OCI-LY7 (cell line): ENCODE measurements around the gene TDRD12. TPM values are rescaled to one million over a fixed set of nuclear protein-coding genes. Genes with fewer than 3 reads are reported as not detected.

Experiments
- BruUV-seq: library from RNA; stranded (reverse); fragments of 400-500 nt; replicated peaks from 2 replicates; lab custom pipeline; 2021; lab: Mats Ljungman, UMichigan
- CTCF ChIA-PET: fragments of 300-600 bp; sonication (Branson Sonifier 250); formaldehyde crosslinking; loops from one replicate; lab custom pipeline; 2022; ENCODE audit warnings: antibody characterized with exemption; ENCODE audit not compliant: unreplicated experiment; lab: Charles Lee
- POLR2A ChIA-PET: fragments of 300-600 bp; sonication (Branson Sonifier 250); formaldehyde crosslinking; loops from one replicate; lab custom pipeline; 2022; ENCODE audit warnings: antibody characterized with exemption; lab: Charles Lee
- DNase-seq: peaks from one replicate; pipeline ENCODE4 v3.0.0-alpha.2; 2015; ENCODE audit warnings: low spot score
- H2AFZ ChIP-seq: fragments of 200-600 bp; sonication (generic), shearing (Covaris generic); 2 replicates; pipeline ENCODE4 v1.6.1; 2014; ENCODE audit warnings: mild to moderate bottlenecking, antibody characterized with exemption, low read length, moderate library complexity
- H3K27ac ChIP-seq: fragments of 200-600 bp; sonication (generic); 2 replicates; pipeline ENCODE4 v1.5.1; 2014; ENCODE audit warnings: mixed run types, low read depth, mild to moderate bottlenecking, moderate library complexity, low read length, inconsistent platforms; ENCODE audit not compliant: poor library complexity, severe bottlenecking
- H3K36me3 ChIP-seq: fragments of 200-600 bp; sonication (generic); 2 replicates; pipeline ENCODE4 v1.6.1; 2014; ENCODE audit warnings: mild to moderate bottlenecking, antibody characterized with exemption, low read length, moderate library complexity, mixed read lengths; ENCODE audit not compliant: insufficient read depth
- H3K4me1 ChIP-seq: fragments of 200-600 bp; sonication (generic); 2 replicates; pipeline ENCODE4 v1.5.1; 2014; ENCODE audit warnings: mild to moderate bottlenecking, low read length; ENCODE audit not compliant: insufficient read depth, poor library complexity, severe bottlenecking
- H3K4me2 ChIP-seq: fragments of 200-600 bp; sonication (generic); 2 replicates; pipeline ENCODE4 v1.6.1; 2014; ENCODE audit warnings: mild to moderate bottlenecking, low read length
- H3K4me3 ChIP-seq: fragments of 200-600 bp; sonication (generic); 2 replicates; pipeline ENCODE4 v1.5.1; 2014; ENCODE audit warnings: mild to moderate bottlenecking, low read depth, low read length; ENCODE audit not compliant: poor library complexity, severe bottlenecking
- H3K79me2 ChIP-seq: fragments of 200-600 bp; sonication (generic); 2 replicates; pipeline ENCODE4 v1.6.1; 2016; ENCODE audit warnings: low read depth, mild to moderate bottlenecking, low read length, moderate library complexity, mixed read lengths; ENCODE audit not compliant: insufficient read depth
- H3K9me2 ChIP-seq: fragments of 200-600 bp; sonication (generic); 2 replicates; pipeline ENCODE4 v1.6.1; 2016; ENCODE audit warnings: mild to moderate bottlenecking, low read length, mixed read lengths; ENCODE audit not compliant: insufficient read depth
- H3K9me3 ChIP-seq: fragments of 200-600 bp; sonication (generic); 2 replicates; pipeline ENCODE4 v1.6.1; 2014; ENCODE audit warnings: mild to moderate bottlenecking, mixed run types, low read length, mixed read lengths
- H4K20me1 ChIP-seq: fragments of 200-600 bp; sonication (generic); 2 replicates; pipeline ENCODE4 v1.6.1; 2014; ENCODE audit warnings: mild to moderate bottlenecking, antibody characterized with exemption, low read length, moderate library complexity, mixed read lengths; ENCODE audit not compliant: insufficient read depth
- EZH2phosphoT487 ChIP-seq: fragments of 200-600 bp; sonication (generic); IDR thresholded peaks from 2 replicates; pipeline ENCODE4 v1.6.1; 2018; ENCODE audit warnings: low read depth, borderline replicate concordance, mild to moderate bottlenecking, mixed run types, antibody characterized with exemption, low read length, moderate library complexity, mixed read lengths
- intact Hi-C: fragments of 100-400 bp; cut with micrococcal nuclease; formaldehyde crosslinking; loops from one replicate; pipeline ENCODE4 v1.10.0; 2022; ENCODE audit not compliant: unreplicated experiment
- total RNA-seq, 2 experiments: library from RNA; depleted of rRNA in 1 of 2; stranded (reverse); fragments of >200 nt in 1 of 2; shearing (Covaris generic) in 1 of 2; gene quantifications; 2 replicates each; pipeline ENCODE4 v1.2.3, GENCODE V29; 2014 to 2022
- TF ChIP-seq, protein P1 (sequence below): fragments of 200-600 bp; sonication (generic); conservative IDR thresholded peaks from 2 replicates; pipeline ENCODE4 v1.5.1; 2014; ENCODE audit warnings: mild to moderate bottlenecking, antibody characterized with exemption, low read length, moderate library complexity, mixed read lengths

The TDRD12 gene
- total RNA-seq, 2 experiments from 2014 or later: not detected

- Histone ChIP-seq H2AFZ (no peak overlapping the region), H3K79me2 (peaks cover 49% of the 10 kb centered on the region), H3K9me3 (no peaks in the 10 kb centered on the region), H3K4me2 (peak overlapping the region; percentile 100; the same call in 1 of the 2 replicates), H4K20me1 (peaks cover 10% of the 10 kb centered on the region; the same call in 1 of the 2 replicates), H3K4me3 (no peak overlapping the region), H3K27ac (no peak overlapping the region), H3K36me3 (peaks cover 5% of the 10 kb centered on the region; the same call in 1 of the 2 replicates), H3K9me2 (no peaks in the 10 kb centered on the region), H3K4me1 (peaks cover 21% of the 10 kb centered on the region)
- CTCF ChIA-PET: no interaction called here
- no peak for DNase-seq
- no peak for TF ChIP-seq EZH2phosphoT487
- TF ChIP-seq, protein P1, sequence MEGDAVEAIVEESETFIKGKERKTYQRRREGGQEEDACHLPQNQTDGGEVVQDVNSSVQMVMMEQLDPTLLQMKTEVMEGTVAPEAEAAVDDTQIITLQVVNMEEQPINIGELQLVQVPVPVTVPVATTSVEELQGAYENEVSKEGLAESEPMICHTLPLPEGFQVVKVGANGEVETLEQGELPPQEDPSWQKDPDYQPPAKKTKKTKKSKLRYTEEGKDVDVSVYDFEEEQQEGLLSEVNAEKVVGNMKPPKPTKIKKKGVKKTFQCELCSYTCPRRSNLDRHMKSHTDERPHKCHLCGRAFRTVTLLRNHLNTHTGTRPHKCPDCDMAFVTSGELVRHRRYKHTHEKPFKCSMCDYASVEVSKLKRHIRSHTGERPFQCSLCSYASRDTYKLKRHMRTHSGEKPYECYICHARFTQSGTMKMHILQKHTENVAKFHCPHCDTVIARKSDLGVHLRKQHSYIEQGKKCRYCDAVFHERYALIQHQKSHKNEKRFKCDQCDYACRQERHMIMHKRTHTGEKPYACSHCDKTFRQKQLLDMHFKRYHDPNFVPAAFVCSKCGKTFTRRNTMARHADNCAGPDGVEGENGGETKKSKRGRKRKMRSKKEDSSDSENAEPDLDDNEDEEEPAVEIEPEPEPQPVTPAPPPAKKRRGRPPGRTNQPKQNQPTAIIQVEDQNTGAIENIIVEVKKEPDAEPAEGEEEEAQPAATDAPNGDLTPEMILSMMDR: no peak
- POLR2A ChIA-PET: no interaction called here
- intact Hi-C loops: loop anchor here (10.0 kb wide), 1 partner anchor 502 kb away; no protein-coding TSS in a partner anchor
- no TSS peak for BruUV-seq
Measured at GRCh38 chr19:32672841-32673240, 46.7 kb upstream of the TDRD12 start.

DNA sequence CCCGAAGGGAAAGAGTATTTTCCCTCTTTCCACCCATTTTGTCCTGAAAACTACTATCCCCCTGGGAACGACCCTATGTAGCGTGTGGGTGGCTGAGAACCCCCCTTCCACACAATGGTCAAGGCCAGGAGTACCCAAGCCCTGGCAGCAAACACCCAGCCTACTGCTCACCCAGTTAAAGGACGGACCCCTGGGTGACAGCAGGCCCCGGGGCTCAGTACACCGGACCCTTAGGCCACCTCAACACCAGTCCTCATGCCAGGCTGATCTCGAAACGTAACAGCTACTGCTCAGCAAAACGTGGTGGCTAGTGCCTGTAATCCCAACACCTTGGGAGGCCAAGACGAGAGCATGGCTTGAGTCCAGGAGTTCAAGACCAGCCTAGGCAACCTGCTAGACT lies 46.0 kb upstream of the TDRD12 start:
- ChIA-PET CTCF (no interaction called here), POLR2A (interaction anchor here (1.4 kb wide), 1 partner anchor 8 kb away, joined by 5 read pairs; no protein-coding TSS in a partner anchor)
- H2AFZ ChIP-seq: no peak overlapping the region
- BruUV-seq: no TSS peak
- no peaks in the 10 kb centered on the region for H3K9me2 ChIP-seq
- TF ChIP-seq EZH2phosphoT487: no peak
- TF ChIP-seq, protein P1: no peak
- H3K9me3 ChIP-seq: no peaks in the 10 kb centered on the region
- peak overlapping the region; percentile 99 for H3K4me3 ChIP-seq
- peaks cover 5% of the 10 kb centered on the region; the same call in 1 of the 2 replicates for H3K36me3 ChIP-seq
- peaks cover 41% of the 10 kb centered on the region for H3K79me2 ChIP-seq
- peaks cover 10% of the 10 kb centered on the region; the same call in 1 of the 2 replicates for H4K20me1 ChIP-seq
- H3K4me2 ChIP-seq: peak overlapping the region; percentile 100
- intact Hi-C loops: loop anchor here (10.0 kb wide), 1 partner anchor 501 kb away; no protein-coding TSS in a partner anchor
- no peak overlapping the region for H3K27ac ChIP-seq
- peaks cover 21% of the 10 kb centered on the region for H3K4me1 ChIP-seq
- DNase-seq: no peak
